ENCODE data around the gene NMNAT3. TPM values are rescaled to one million over a fixed set of nuclear protein-coding genes. Genes with fewer than 3 reads are reported as not detected.

Gene NMNAT3
- total RNA-seq, 4 donors from 2014 or later: 9.5 to 17.2 (median 12.8) TPM

DNA sequence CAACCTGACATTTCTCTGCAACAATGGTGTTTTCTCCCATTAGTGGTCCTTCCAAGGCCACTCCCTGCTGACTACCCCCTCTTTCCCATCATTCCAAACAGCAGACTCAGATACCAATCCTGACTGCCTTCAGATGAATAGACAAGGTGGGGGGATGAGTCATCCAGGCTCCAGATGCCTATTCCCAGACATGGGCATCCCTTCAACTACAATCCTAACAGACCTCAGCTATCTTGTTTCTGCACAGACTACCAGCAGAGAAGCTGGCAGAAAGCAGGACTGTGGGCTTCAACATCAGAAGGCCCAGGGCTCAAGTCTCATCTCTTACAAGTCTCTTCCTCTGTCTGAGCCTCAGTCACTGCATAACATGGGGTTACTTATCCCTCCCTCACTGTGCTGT lies 140.4 kb downstream of the NMNAT3 start:
- Histone ChIP-seq H3K9me3 (no peaks in the 10 kb centered on the region), H3K4me1 (peaks cover 8 to 11% of the 10 kb centered on the region in 2 donors), H3K27me3 (no peaks in the 10 kb centered on the region), H3K27ac (no peak overlapping the region), H3K36me3 (no peaks in the 10 kb centered on the region), H3K4me3 (no peak overlapping the region)
- TF ChIP-seq POLR2A (IDR thresholded peaks at IDR 0.05): no peak
- TF ChIP-seq, protein P1, sequence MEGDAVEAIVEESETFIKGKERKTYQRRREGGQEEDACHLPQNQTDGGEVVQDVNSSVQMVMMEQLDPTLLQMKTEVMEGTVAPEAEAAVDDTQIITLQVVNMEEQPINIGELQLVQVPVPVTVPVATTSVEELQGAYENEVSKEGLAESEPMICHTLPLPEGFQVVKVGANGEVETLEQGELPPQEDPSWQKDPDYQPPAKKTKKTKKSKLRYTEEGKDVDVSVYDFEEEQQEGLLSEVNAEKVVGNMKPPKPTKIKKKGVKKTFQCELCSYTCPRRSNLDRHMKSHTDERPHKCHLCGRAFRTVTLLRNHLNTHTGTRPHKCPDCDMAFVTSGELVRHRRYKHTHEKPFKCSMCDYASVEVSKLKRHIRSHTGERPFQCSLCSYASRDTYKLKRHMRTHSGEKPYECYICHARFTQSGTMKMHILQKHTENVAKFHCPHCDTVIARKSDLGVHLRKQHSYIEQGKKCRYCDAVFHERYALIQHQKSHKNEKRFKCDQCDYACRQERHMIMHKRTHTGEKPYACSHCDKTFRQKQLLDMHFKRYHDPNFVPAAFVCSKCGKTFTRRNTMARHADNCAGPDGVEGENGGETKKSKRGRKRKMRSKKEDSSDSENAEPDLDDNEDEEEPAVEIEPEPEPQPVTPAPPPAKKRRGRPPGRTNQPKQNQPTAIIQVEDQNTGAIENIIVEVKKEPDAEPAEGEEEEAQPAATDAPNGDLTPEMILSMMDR (IDR thresholded peaks at IDR 0.05 in 4 of 5, conservative IDR thresholded peaks at IDR 0.05 in 1 of 5): no peak
- in situ Hi-C loops (cut with MboI; ENCODE audit: low sequenced_read_pairs in 4 of 4) (no loop called here), intact Hi-C loops (cut with DNase I; ENCODE audit: low total_unique reads) (no loop called here)
- no peak for ATAC-seq
- no peak for DNase-seq

DNA sequence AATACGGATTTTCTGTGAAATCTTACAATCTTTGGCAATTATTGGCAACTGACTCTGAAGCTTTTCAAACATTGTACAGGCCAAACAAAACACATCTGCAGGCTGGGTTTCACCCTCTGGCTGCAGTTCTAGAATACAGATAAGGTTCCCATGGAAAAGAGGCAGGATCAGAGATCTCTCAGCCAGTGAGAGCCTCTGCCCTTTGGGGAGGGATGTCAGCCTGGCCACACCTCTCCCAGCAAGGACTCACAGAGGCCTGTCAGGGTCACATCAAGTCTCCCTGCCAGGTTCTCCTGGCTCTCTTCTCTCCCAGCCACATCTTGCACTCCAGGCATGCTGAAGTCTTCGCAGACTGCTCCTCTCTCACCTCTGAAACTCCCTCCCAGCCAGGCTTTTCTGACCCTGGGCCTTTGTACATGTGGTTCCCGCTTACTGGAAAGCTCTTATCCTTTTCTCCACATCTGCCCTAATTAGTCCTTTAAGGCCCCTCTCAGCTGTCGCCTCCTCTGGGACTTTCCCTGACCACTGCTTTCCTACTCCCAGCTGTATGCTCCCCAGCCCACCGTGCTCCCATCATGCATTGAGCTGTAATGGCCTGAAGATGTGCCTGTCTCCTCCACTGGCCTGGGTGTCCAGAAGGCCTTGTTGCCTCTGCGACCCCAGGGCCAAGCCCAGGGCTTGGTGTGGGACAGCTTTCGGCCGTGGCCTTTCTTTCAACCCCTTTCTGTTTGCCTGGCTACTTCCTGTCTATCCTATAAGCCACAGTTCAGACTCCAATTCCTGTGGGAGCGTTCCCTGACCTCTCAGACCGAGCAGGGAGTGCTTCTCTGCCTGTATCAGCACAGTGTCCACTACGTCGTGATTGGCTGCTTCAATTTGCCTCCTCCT lies 142.5 kb downstream of the NMNAT3 start:
- Histone ChIP-seq H3K9me3 (no peaks in the 10 kb centered on the region), H3K4me1 (peaks cover 6 to 8% of the 10 kb centered on the region in 2 donors), H3K27me3 (no peaks in the 10 kb centered on the region), H3K4me3 (no peak overlapping the region), H3K36me3 (no peaks in the 10 kb centered on the region), H3K27ac (peak overlapping the region; percentile 26 to 52 (median 38))
- intact Hi-C loops (cut with DNase I; ENCODE audit: low total_unique reads): no loop called here
- in situ Hi-C loops (cut with MboI; ENCODE audit: low sequenced_read_pairs in 4 of 4): no loop called here
- ATAC-seq (peak in 1 of 2 donors; percentile 28), DNase-seq (no peak)
- TF ChIP-seq, protein P1 (IDR thresholded peaks at IDR 0.05 in 4 of 5, conservative IDR thresholded peaks at IDR 0.05 in 1 of 5): no peak
- no peak for TF ChIP-seq POLR2A (IDR thresholded peaks at IDR 0.05)

DNA sequence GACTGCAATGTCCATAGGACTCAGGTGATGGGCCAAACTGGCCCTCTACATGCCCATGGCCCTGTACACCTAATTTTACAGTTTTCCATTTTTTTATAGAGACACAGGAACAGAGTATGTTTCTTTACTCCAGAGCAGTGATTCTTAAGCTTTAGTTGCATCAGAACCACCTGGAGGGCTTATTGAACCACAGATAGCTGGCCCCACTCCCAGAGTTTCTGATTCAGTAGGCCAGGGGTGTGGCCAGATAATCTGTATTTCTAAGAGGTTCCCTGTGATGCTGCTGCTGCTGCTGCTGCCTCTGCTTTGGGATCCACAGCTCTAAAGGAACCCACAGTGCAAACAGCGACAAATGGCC lies 143.3 kb downstream of the NMNAT3 start:
- peaks cover 0 to 6% of the 10 kb centered on the region in 2 donors for H3K4me1 ChIP-seq
- no peaks in the 10 kb centered on the region for H3K36me3 ChIP-seq
- H3K9me3 ChIP-seq: no peaks in the 10 kb centered on the region
- no peak overlapping the region for H3K4me3 ChIP-seq
- TF ChIP-seq, protein P1 (IDR thresholded peaks at IDR 0.05 in 4 of 5, conservative IDR thresholded peaks at IDR 0.05 in 1 of 5): no peak
- no peak for TF ChIP-seq POLR2A (IDR thresholded peaks at IDR 0.05)
- DNase-seq (no peak), ATAC-seq (no peak)
- H3K27me3 ChIP-seq: no peaks in the 10 kb centered on the region
- in situ Hi-C loops (cut with MboI; ENCODE audit: low sequenced_read_pairs in 4 of 4) (no loop called here), intact Hi-C loops (cut with DNase I; ENCODE audit: low total_unique reads) (no loop called here)
- H3K27ac ChIP-seq: peak overlapping the region in 2 of 4 donors; percentile 3 to 50

DNA sequence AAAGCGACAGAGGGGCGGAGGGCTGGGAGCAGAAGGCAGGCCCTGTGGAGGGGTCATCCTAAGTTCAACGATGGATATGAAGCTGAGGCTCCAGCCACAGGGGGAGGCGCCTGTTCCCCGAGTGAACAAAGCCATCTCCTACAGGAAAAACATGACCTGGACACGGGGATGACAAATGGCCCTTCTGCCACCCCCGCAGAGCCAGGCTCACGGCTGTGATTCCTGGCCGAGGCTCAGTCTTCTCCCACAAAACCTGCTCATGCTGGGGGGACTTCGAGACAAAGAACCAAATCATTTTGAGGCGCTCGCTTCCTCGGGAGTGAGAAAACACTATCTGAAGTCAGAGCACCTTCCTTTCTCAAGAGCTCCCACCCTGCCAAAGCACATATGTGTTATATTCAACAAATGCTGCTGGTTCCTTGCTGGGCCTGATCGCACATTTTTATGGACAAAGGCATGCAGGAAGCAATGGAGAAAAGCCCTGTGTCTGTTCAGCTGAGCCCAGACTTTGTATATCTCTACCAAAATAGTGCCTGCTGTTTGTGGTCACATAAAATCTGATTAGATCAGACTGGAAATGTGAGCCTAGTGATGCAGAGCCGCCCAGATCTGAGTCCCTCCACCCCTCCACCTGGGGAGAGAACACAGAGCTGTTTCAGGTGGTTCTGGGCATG lies 143.9 kb downstream of the NMNAT3 start:
- Histone ChIP-seq H3K9me3 (no peaks in the 10 kb centered on the region), H3K27ac (peak overlapping the region in 2 of 4 donors; percentile 3 to 50), H3K4me1 (peaks cover 0 to 6% of the 10 kb centered on the region in 2 donors), H3K4me3 (no peak overlapping the region), H3K27me3 (no peaks in the 10 kb centered on the region), H3K36me3 (no peaks in the 10 kb centered on the region)
- ATAC-seq (peak in 1 of 2 donors; percentile 19), DNase-seq (no peak)
- intact Hi-C loops (cut with DNase I; ENCODE audit: low total_unique reads) (no loop called here), in situ Hi-C loops (cut with MboI; ENCODE audit: low sequenced_read_pairs in 4 of 4) (no loop called here)
- TF ChIP-seq POLR2A (IDR thresholded peaks at IDR 0.05): no peak
- TF ChIP-seq, protein P1 (IDR thresholded peaks at IDR 0.05 in 4 of 5, conservative IDR thresholded peaks at IDR 0.05 in 1 of 5): no peak
